A549 (cell line): ENCODE data around the gene PER1. TPM values are rescaled to one million over a fixed set of nuclear protein-coding genes. Genes with fewer than 3 reads are reported as not detected.

ENCODE experiments used
- ATAC-seq, 2 experiments: fragments of 200-7000 bp in 1 of 2; fragments of >200 bp in 1 of 2; cut with Nextera tagmentation in 1 of 2; cut with Tn5 transposase in 1 of 2; 3 replicates each; pipeline versions ENCODE4 v1.8.0 to v1.9.1; 2018 to 2020; ENCODE audit warnings: mild to moderate bottlenecking in 1 of 2, moderate library complexity in 1 of 2
- CTCF ChIA-PET: fragments of 300-600 bp; sonication (Branson Sonifier 250); formaldehyde crosslinking; extraction: SDS; loops from one replicate; lab custom pipeline; 2021; ENCODE audit warnings: antibody characterized with exemption, inconsistent platforms; lab: Yijun Ruan, JAX
- POLR2A ChIA-PET: fragments of 350-600 bp; formaldehyde crosslinking; extraction: SDS; loops from one replicate; lab custom pipeline; 2021; ENCODE audit warnings: antibody characterized with exemption, inconsistent platforms; lab: Yijun Ruan, JAX
- DNase-seq, 2 experiments: peaks; one replicate each; pipeline versions ENCODE4 v3.0.0 to v3.0.0-alpha.2; 2011 to 2016; ENCODE audit warnings: low read depth in 1 of 2, low spot score in 1 of 2
- FAIRE-seq: peaks from 2 replicates; lab custom pipeline; 2011; peaks lifted over from hg19 to GRCh38; lab: Jason Lieb, UNC
- H3K27ac ChIP-seq, 2 experiments: fragments of >200 bp; sonication (Bioruptor Twin); formaldehyde crosslinking; 3 replicates each; pipeline ENCODE4 v1.5.1; 2016 to 2017
- H3K4me1 ChIP-seq: fragments of >200 bp; sonication (Bioruptor Twin); formaldehyde crosslinking; 3 replicates; pipeline ENCODE4 v1.6.1; 2016
- H3K4me2 ChIP-seq: fragments of >200 bp; sonication (Bioruptor Twin); formaldehyde crosslinking; 3 replicates; pipeline ENCODE4 v1.6.1; 2016
- H3K4me3 ChIP-seq: fragments of >200 bp; sonication (Bioruptor Twin); formaldehyde crosslinking; 3 replicates; pipeline ENCODE4 v1.5.1; 2016
- H3K9me3 ChIP-seq: fragments of >200 bp; sonication (Bioruptor Twin); formaldehyde crosslinking; 3 replicates; pipeline ENCODE4 v1.6.1; 2016
- CEBPB ChIP-seq, 2 experiments: fragments of >200 bp in 1 of 2; sonication (Bioruptor Twin) in 1 of 2; formaldehyde crosslinking in 1 of 2; IDR thresholded peaks; 2 replicates each; pipeline ENCODE4 v1.6.1; 2012 to 2016
- E2F6 ChIP-seq: IDR thresholded peaks from 2 replicates; pipeline ENCODE4 v1.6.1; 2012; ENCODE audit warnings: low read depth, borderline replicate concordance
- FOSB ChIP-seq: fragments of 250-450 bp; sonication (Bioruptor Pico); IDR thresholded peaks from 2 replicates; pipeline ENCODE4 v1.5.0; 2020; ENCODE audit warnings: mild to moderate bottlenecking, moderate library complexity
- GATA3 ChIP-seq: IDR thresholded peaks from 2 replicates; pipeline ENCODE4 v1.6.1; 2012; ENCODE audit warnings: borderline replicate concordance
- HEYL ChIP-seq: fragments of 250-450 bp; sonication (Bioruptor Pico); IDR thresholded peaks from 2 replicates; pipeline ENCODE4 v1.8.0; 2021; ENCODE audit warnings: mild to moderate bottlenecking, moderate library complexity
- JUN ChIP-seq, 2 experiments: fragments of >200 bp; sonication (Bioruptor Twin); formaldehyde crosslinking; IDR thresholded peaks; 2 replicates in 1 of 2; 3 replicates in 1 of 2; pipeline ENCODE4 v1.6.1; 2016 to 2017
- JUNB ChIP-seq: fragments of >200 bp; sonication (Bioruptor Twin); formaldehyde crosslinking; IDR thresholded peaks from 2 replicates; pipeline ENCODE4 v1.6.1; 2016
- MAFK ChIP-seq: fragments of 450-650 bp; IDR thresholded peaks from 2 replicates; pipeline ENCODE4 v1.6.1; 2014; ENCODE audit not compliant: partially characterized antibody
- NFE2L2 ChIP-seq: fragments of 150-350 bp; conservative IDR thresholded peaks from 2 replicates; pipeline ENCODE4 v1.6.1; 2014; ENCODE audit warnings: low read length
- PBX3 ChIP-seq: IDR thresholded peaks from 2 replicates; pipeline ENCODE4 v1.6.1; 2012
- PHF8 ChIP-seq: fragments of 200-600 bp; sonication (generic); IDR thresholded peaks from 2 replicates; pipeline ENCODE4 v1.6.1; 2016; ENCODE audit warnings: low read depth, mild to moderate bottlenecking, antibody characterized with exemption, moderate library complexity, borderline replicate concordance
- RAD21 ChIP-seq, 2 experiments: fragments of >200 bp in 1 of 2; sonication (Bioruptor Twin) in 1 of 2; formaldehyde crosslinking in 1 of 2; IDR thresholded peaks in 1 of 2; conservative IDR thresholded peaks in 1 of 2; 2 replicates in 1 of 2; 3 replicates in 1 of 2; pipeline ENCODE4 v1.6.1; 2012 to 2018; ENCODE audit warnings: inconsistent platforms in 1 of 2
- RCOR1 ChIP-seq: fragments of 150-350 bp; IDR thresholded peaks from 2 replicates; pipeline ENCODE4 v1.6.1; 2014; ENCODE audit warnings: antibody characterized with exemption, low read length, low read depth
- RFX5 ChIP-seq: fragments of 450-650 bp; IDR thresholded peaks from 2 replicates; pipeline ENCODE4 v1.7.1; 2014; ENCODE audit warnings: antibody characterized with exemption, mild to moderate bottlenecking, moderate library complexity
- RNF2 ChIP-seq: fragments of 200-600 bp; sonication (generic); IDR thresholded peaks from 2 replicates; pipeline ENCODE4 v1.6.1; 2016; ENCODE audit warnings: low read depth, mild to moderate bottlenecking, antibody characterized with exemption, moderate library complexity, borderline replicate concordance
- ZFP36 ChIP-seq: fragments of 450-650 bp; IDR thresholded peaks from 2 replicates; pipeline ENCODE4 v1.6.1; 2014; ENCODE audit warnings: borderline replicate concordance; ENCODE audit not compliant: partially characterized antibody
- ZSCAN20 ChIP-seq: fragments of 250-450 bp; sonication (Bioruptor Pico); IDR thresholded peaks from 2 replicates; pipeline ENCODE4 v1.8.0; 2022; ENCODE audit warnings: mild to moderate bottlenecking, moderate library complexity
- WGBS: methylation state at CpG from one replicate; pipeline ENCODE4 v1.1.6; 2017; ENCODE audit errors: missing lambda C conversion rate; 5-methylcytosine and 5-hydroxymethylcytosine counted together
- polyA plus RNA-seq, 4 experiments: library from polyadenylated mRNA; depleted of rRNA in 3 of 4; stranded (reverse); fragments of >200 nt; fragmentation: RNase III in 1 of 4; extraction: RNeasy Plus Mini Kit Qiagen cat#74134 plus additional on column Dnase treatment in 1 of 4; gene quantifications; 2 replicates in 3 of 4; 3 replicates in 1 of 4; pipeline ENCODE4 v1.2.3, GENCODE V29; 2011 to 2017
- TF ChIP-seq, protein P1 (sequence below): fragments of 200-600 bp; sonication (generic); IDR thresholded peaks from 2 replicates; pipeline ENCODE4 v1.6.1; 2016; ENCODE audit warnings: antibody characterized with exemption, mild to moderate bottlenecking, moderate library complexity
- TF ChIP-seq, protein P2 (sequence below): fragments of 250-450 bp; sonication (Bioruptor Pico); IDR thresholded peaks from 2 replicates; pipeline ENCODE4 v1.5.0; 2020; ENCODE audit warnings: low read depth, mild to moderate bottlenecking, moderate library complexity

PER1 gene
- polyA plus RNA-seq, 2 of the 4 experiments (the other 2 are of a cell fraction), result 5.5 to 8.7 TPM

DNA sequence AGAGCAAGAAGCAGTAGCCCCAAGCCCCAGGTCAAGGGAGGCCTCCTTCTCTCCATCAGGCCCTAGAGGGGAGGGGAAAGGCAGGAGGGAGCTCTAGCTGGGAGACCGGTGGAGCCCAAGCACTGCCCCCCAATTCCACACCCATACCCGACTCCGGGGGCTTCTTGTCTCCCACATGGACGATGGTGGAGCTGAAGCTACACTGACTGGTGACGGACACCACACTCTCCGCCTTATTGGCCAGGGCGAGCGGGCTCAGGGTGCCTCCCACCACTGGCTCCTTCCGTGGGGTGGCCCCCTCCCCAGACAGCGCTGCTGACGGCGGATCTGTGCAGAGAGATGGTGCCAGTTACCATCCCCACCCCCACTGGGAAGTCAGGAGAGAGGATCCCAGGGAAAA lies 6.4 kb downstream of the PER1 start:
- TF ChIP-seq HEYL (CRISPR knock-in tag) (no peak), NFE2L2 (no peak), RCOR1 (no peak), JUNB (no peak), FOSB (CRISPR knock-in tag) (no peak), MAFK (no peak), JUN (IDR thresholded peaks at IDR 0.05) (no peak), PBX3 (no peak), RNF2 (no peak), ZSCAN20 (CRISPR knock-in tag) (no peak), CEBPB (IDR thresholded peaks at IDR 0.05) (no peak), GATA3 (no peak), RFX5 (no peak), PHF8 (no peak), E2F6 (no peak), RAD21 (conservative IDR thresholded peaks at IDR 0.05 in 1 of 2, IDR thresholded peaks at IDR 0.05 in 1 of 2) (no peak), ZFP36 (no peak)
- TF ChIP-seq, protein P1, sequence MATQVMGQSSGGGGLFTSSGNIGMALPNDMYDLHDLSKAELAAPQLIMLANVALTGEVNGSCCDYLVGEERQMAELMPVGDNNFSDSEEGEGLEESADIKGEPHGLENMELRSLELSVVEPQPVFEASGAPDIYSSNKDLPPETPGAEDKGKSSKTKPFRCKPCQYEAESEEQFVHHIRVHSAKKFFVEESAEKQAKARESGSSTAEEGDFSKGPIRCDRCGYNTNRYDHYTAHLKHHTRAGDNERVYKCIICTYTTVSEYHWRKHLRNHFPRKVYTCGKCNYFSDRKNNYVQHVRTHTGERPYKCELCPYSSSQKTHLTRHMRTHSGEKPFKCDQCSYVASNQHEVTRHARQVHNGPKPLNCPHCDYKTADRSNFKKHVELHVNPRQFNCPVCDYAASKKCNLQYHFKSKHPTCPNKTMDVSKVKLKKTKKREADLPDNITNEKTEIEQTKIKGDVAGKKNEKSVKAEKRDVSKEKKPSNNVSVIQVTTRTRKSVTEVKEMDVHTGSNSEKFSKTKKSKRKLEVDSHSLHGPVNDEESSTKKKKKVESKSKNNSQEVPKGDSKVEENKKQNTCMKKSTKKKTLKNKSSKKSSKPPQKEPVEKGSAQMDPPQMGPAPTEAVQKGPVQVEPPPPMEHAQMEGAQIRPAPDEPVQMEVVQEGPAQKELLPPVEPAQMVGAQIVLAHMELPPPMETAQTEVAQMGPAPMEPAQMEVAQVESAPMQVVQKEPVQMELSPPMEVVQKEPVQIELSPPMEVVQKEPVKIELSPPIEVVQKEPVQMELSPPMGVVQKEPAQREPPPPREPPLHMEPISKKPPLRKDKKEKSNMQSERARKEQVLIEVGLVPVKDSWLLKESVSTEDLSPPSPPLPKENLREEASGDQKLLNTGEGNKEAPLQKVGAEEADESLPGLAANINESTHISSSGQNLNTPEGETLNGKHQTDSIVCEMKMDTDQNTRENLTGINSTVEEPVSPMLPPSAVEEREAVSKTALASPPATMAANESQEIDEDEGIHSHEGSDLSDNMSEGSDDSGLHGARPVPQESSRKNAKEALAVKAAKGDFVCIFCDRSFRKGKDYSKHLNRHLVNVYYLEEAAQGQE, result no peak
- TF ChIP-seq, protein P2, sequence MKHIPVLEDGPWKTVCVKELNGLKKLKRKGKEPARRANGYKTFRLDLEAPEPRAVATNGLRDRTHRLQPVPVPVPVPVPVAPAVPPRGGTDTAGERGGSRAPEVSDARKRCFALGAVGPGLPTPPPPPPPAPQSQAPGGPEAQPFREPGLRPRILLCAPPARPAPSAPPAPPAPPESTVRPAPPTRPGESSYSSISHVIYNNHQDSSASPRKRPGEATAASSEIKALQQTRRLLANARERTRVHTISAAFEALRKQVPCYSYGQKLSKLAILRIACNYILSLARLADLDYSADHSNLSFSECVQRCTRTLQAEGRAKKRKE, result no peak
- no peak for FAIRE-seq
- no peak for DNase-seq
- H3K9me3 ChIP-seq, result no peaks in the 10 kb centered on the region
- no peak for ATAC-seq
- H3K4me1 ChIP-seq, result no peaks in the 10 kb centered on the region; the same call in 2 of the 3 replicates
- H3K27ac ChIP-seq, result no peak overlapping the region
- no peak overlapping the region for H3K4me2 ChIP-seq
- ChIA-PET POLR2A (no interaction called here), CTCF (interaction anchor here (0.6 to 26.5 kb wide), 8 partner anchors 7 to 100 kb away, joined by 3 to 601 read pairs (median 4); partner anchors contain the start of genes PER1 and VAMP2)
- H3K4me3 ChIP-seq, result no peak overlapping the region
- whole genome bisulfite sequencing, result 94% methylated on average over 12 of the region's 12 CpGs

GRCh38 chr17:8144401-8145231 lies 7.6 kb downstream of the PER1 start:
- Histone ChIP-seq H3K4me3 (no peak overlapping the region), H3K9me3 (no peaks in the 10 kb centered on the region), H3K4me2 (no peak overlapping the region), H3K4me1 (peaks cover 3% of the 10 kb centered on the region; the same call in 1 of the 3 replicates)
- FAIRE-seq (no peak), ATAC-seq (no peak)
- POLR2A ChIA-PET, result no interaction called here
- CTCF ChIA-PET, result interaction anchor here (0.8 to 26.5 kb wide), 5 partner anchors 6 to 65 kb away, joined by 3 to 601 read pairs (median 4); partner anchors contain the start of genes PER1 and VAMP2
- no peak for TF ChIP-seq E2F6
- no peak for TF ChIP-seq FOSB (CRISPR knock-in tag)
- TF ChIP-seq, all 56 proteins: peak for 0
- H3K27ac ChIP-seq, result no peak overlapping the region
- no peak for DNase-seq
- WGBS, result 92% methylated on average over 14 of the region's 15 CpGs
